T47D (cell line): Measurements from ENCODE around the gene SORCS3.

Experiments
- DNase-seq, 2 experiments: peaks; one replicate each; pipeline versions ENCODE4 v3.0.0 to v3.0.0-alpha.2; 2011 to 2012; ENCODE audit warnings: low read depth in 1 of 2, low spot score in 1 of 2
- JUND ChIP-seq: IDR thresholded peaks from 2 replicates; pipeline ENCODE4 v1.6.1; 2012; ENCODE audit warnings: low read depth
- in situ Hi-C: cut with HindIII; loops from 2 replicates; pipeline ENCODE4 v1.10.0; 2016; ENCODE audit warnings: low sequenced_read_pairs, low pct_unique_long_range_greater_than_20kb

The SORCS3 gene

GRCh38 chr10:104641187-104641936, at the start of gene SORCS3:
Gene SORCS3, plus strand, starts transcription at chr10:104641290.
- DNase-seq, result no peak

DNA sequence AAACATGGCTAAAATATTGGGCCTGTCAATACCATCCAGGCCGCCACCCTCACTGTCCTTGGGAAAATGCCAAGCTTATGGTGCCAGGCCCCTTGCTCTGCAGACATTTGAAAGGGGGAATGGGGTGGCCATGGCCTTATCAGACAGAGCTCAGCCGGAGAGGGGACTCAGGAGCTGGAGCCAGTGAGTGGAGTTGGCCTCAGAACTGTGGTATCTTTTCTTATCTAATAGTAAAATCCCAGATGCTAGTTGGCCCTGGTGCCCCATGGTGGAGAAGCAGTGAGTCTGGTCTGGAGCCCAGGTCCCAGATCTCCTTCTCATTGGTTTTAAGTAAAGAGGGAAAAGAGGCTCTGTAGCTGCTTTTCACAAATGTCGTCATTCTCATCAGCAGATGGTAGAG, 49.6 kb upstream of the SORCS3 start:
- in situ Hi-C loops, result no loop called here
- DNase-seq, result no peak
- TF ChIP-seq JUND, result no peak

More at GRCh38 chr10:104641187-104641936, at the start of gene SORCS3:
- no peak for TF ChIP-seq JUND
- in situ Hi-C loops, result no loop called here

GRCh38 chr10:104601166-104601565, 39.9 kb upstream of the SORCS3 start:
- no peak for TF ChIP-seq JUND
- in situ Hi-C loops, result no loop called here

GRCh38 chr10:104608091-104608828, 32.8 kb upstream of the SORCS3 start:
- in situ Hi-C loops, result no loop called here
- no peak for DNase-seq
- TF ChIP-seq JUND, result no peak

More at GRCh38 chr10:104601166-104601565, 39.9 kb upstream of the SORCS3 start:
- no peak for DNase-seq

GRCh38 chr10:104612571-104613205, 28.4 kb upstream of the SORCS3 start:
- no peak for DNase-seq
- no peak for TF ChIP-seq JUND
- in situ Hi-C loops, result no loop called here

DNA sequence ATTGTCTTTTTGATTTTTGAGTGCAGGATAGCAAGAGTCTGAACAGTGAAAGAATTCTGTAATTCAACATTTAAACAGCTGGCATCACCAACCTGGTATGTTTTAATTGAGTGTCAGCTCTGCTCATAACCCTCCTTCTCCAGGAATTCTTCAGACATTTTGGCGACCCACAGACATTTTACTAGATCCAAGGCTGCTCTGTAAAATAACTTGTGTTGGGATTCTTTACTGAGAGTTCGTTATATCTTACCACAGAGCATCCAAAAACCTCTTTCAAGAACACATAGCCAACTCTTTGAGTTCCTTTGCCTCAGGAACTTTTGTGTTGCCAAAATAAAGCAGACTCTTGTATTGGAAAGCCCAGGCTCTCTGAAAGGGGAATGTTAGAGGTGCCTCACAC, 27.7 kb upstream of the SORCS3 start:
- in situ Hi-C loops, result no loop called here
- DNase-seq, result no peak

GRCh38 chr10:104614245-104614831, 26.8 kb upstream of the SORCS3 start:
- in situ Hi-C loops, result no loop called here
- peak in 1 of 2 experiments; percentile 54 for DNase-seq

More for the DNA sequence above, 27.7 kb upstream of the SORCS3 start:
- no peak for TF ChIP-seq JUND

GRCh38 chr10:104615136-104615535, 26.0 kb upstream of the SORCS3 start:
- no peak for TF ChIP-seq JUND
- in situ Hi-C loops, result no loop called here
- no peak for DNase-seq

More at GRCh38 chr10:104614245-104614831, 26.8 kb upstream of the SORCS3 start:
- no peak for TF ChIP-seq JUND

GRCh38 chr10:104617831-104618230, 23.3 kb upstream of the SORCS3 start:
- in situ Hi-C loops, result no loop called here
- no peak for DNase-seq
- no peak for TF ChIP-seq JUND

DNA sequence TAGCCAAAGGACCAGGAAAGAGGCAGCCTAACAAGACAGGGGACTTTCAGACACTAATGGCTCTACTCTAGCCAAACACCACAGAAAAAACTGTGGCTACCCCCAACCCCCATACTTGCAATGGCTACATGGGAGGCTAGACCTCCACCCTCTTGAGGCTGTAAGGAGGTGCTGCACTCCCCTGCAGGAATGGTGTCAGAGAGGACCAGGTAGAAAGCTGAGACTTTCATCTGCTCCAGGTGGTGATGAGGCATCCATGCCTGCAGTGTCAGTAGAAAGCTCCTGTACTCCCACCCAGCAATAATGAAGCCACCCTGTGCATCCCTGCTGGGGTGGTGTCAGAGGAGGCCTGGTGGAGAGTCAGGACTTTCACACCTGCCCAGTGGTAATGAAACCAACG, 18.9 kb upstream of the SORCS3 start:
- no peak for TF ChIP-seq JUND
- DNase-seq, result no peak
- in situ Hi-C loops, result no loop called here

DNA sequence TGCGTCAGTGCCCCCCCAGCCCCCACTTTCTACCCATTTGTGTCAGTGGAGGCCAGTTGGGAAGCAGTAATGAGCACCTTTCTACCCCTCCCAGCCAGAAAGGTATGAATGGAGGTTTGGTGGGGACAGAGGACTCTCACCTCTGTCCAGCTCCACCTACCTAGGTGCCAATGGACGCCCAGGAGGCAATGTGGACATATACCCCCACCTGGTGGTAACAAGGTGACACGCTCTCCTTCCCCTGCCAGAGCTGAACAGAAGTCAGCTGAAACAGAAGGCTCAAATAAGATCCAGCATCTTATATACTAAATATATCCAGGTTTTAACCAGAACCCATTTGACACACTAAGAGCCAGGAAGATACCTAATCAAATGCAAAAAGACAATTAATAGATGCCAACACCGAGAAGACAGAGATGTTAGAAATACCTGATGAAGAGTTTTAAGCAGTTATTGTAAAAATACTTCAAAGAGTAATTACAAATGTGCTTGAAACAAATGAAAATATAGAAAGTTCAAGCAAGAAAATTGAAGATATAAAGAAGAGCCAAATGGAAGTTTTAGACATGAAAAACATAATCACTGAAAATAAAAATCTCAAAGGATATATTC, 18.4 kb upstream of the SORCS3 start:
- no peak for TF ChIP-seq JUND

GRCh38 chr10:104630731-104631130, 10.4 kb upstream of the SORCS3 start:
- no peak for DNase-seq
- in situ Hi-C loops, result no loop called here
- TF ChIP-seq JUND, result no peak

More for the DNA sequence above, 18.4 kb upstream of the SORCS3 start:
- peak; percentile 52 to 80 for DNase-seq
- in situ Hi-C loops, result no loop called here
